ENCODE measurements around the gene FES.
"Not testable (repeated sequence)": the region's sequence is repeated elsewhere in the genome, so short reads cannot be mapped to it uniquely, and the experiment has no call there.

The FES gene

GRCh38 chr15:90883976-90884718 is at the start of gene FES:
Gene FES, plus strand, starts transcription at chr15:90884504. Its CDS starts 542 bp downstream, at chr15:90885046.
- DNase-seq: peak; percentile 49

DNA sequence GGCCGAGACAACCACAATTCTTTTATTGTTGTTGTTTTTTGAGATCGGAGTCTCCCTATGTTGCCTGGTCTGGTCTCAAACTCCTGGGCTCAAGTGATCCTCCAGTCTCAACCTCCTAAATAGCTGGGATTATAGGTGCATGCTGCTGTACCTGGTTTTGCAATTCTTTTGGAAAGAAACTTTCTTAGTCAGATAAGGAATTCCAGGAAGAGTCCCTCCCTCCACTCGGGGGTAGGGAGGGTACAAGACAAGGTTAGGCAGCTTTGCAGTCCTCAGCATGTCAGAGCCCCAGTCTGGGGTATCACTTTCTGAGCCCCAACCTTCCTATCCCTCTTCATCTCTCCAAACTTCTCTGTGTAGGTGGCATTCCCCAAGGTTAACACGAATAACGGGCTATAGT is 49.7 kb upstream of the FES start:
- DNase-seq: no peak

GRCh38 chr15:90836296-90836871 is 47.9 kb upstream of the FES start:
- DNase-seq: no peak

DNA sequence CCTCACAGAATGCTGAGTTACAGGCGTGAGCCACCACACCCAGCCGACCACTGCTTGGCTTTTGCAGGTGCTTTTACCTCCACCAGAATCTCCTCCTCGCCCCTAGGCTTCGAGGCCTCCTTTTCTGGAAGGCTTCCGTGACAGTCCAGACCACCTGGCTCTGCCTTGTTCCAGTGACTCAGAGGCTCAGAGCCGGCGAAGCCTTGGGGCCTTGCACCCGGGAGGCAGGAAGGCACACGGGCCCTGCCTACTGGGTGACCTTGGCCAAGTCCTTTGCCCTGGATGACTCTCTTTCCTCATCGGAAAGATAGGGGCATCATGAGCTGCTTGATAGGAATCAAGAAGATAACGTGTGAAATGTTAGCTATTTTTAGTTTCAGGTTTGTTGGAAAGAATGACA is 47.2 kb upstream of the FES start:
- DNase-seq: peak; percentile 81

DNA sequence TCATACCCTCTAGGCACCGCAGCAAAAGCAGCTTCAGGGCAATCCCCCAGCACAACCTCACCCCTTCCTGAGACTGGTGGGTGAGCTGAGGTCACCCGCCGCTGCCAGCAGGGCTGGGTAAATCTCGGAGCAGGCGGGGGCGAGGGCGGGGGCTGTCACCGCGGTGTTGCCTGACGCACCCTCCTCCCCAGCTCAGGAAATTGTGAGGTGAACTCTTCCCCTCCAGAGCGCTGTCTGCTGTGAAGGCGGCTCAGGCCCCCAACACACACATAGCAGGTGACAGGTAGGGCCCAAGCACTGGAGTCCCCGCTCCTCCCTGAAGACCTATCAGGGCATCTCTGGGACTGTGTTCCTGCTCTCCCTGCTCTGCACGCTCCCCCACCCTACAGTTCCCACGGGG is 46.2 kb upstream of the FES start:
- DNase-seq: peak; percentile 94

DNA sequence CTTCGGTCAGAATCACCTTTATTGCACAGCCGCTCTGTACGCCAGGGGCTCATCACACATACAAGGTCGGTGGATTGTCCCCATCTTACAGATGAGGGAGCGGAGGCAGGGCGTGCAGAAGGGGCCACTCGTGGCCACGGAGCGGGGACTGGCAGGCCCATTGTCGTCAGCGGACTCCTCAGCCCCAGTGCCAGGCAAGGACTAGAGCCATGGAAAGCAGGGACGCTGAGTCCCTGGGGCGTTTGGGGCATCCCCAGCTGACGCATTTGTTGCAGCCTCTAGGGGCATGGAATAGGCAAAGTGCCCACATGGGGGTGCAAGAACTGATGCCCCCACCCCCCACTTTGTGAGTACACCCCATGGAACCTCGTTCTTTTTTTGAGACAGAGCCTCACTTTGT is 45.8 kb upstream of the FES start:
- no peak for DNase-seq

GRCh38 chr15:90839187-90840071 is 44.9 kb upstream of the FES start:
- DNase-seq: no peak

DNA sequence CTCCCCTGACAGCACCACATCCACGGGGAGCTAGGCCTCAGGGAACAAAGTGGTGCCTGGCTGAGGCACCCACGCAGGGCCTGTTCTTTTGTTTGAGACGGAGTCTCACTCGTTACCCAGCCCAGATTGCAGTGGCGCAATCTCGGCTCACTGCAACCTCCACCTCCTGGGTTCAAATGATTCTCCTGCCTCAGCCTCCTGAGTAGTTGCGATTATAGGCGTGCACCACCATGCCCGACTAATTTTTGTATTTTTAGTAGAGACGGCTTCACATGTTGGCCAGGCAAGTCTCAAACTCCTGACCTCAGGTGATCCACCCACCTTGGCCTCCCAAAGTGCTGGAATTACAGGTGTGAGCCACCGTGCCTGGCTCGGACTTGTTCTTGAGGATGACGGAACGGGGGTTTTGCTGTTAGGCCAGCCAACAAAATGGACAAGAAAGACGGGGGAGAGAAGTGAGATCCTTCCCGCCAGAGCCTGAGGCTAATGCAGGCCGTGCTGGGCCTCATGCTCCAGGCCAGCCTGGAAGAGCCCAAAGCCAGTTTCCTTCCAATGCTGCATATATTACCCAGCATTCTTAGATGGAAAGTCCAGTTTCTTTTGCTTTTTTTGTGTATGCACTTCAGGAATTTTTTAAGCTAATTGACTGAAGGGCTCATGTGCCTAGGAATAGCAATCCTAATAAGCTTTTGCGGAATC is 44.0 kb upstream of the FES start:
- no peak for DNase-seq

DNA sequence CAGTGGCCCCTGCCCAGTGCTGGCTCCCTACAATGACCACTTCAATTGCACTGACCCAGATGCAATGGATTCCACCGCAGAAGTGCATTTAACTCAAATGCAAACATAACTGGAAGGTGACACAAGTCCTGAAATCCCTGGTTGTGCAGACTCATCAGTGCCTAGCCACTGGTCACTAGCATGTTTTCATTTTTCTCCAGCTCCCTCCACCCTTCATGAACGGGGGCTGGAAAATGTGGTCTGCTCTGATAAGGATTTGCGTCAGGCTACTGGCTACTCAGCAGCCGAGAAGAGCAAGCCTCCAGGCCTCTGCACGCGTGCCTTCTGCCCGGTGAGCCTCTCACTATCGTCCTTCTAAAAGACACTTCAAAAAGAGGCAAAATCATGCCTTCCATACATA is 43.4 kb upstream of the FES start:
- DNase-seq: no peak

DNA sequence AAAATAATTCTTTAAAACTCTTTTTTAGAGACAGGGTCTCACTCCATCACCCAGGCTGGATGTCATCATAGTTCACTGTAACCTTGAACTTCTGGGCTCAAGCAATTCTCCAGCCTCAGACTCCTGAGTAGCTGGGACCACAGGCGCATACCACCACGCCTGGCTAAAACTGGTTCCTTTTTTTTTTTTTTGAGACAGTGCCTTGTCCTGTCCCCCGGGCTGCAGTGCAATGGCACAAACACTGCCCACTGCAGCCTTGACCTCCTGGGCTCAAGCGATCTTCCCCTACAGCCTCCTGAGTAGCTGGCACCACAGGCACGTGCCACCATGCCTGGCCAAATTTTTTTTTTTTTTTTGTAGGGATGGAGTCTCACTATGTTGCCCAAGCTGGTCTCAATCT is 39.6 kb upstream of the FES start:
- DNase-seq: no peak

- DNase-seq: peak; percentile 82
Observed at GRCh38 chr15:90845201-90845949, 38.9 kb upstream of the FES start.

GRCh38 chr15:90849424-90849823 is 34.9 kb upstream of the FES start:
- not testable (repeated sequence) for DNase-seq

DNA sequence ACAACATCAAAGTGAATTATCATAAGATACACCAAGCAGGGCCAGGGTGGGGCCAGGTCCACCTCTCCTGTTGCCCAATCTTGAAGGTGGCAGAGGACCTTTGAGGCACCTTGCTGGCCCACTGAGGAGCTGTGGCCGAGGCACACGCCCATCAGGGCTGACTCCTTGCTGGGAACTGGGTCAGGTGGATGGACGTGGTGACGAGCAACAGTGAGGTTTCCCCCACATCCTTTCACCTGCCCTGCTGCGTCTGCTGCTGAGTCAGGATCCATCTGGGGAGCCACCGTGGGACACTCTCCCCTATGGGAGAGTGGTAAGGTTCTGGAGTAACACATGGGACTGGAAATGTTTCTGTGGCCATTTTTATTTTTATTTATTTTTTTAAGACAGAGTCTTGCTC is 33.2 kb upstream of the FES start:
- DNase-seq: peak; percentile 73

DNA sequence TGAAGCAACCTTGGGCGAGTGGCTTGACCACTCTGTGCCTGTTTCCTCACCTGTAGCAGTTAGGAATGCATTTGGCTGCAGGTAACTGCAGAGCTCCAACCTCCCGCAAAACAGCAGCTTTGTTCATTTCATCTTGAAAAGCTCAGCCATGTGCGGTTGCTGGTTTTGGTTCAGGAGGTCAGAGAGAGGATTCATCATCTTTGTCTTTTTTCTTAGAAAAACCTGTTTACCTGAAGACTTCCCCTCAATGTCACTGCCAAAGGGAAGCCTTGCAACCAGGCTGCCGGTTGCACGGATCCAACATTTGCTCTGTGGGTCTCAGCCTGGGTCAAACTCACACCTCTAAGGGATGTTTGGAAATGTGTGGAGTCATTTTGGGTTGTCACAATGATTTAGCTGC is 32.4 kb upstream of the FES start:
- no peak for DNase-seq

DNA sequence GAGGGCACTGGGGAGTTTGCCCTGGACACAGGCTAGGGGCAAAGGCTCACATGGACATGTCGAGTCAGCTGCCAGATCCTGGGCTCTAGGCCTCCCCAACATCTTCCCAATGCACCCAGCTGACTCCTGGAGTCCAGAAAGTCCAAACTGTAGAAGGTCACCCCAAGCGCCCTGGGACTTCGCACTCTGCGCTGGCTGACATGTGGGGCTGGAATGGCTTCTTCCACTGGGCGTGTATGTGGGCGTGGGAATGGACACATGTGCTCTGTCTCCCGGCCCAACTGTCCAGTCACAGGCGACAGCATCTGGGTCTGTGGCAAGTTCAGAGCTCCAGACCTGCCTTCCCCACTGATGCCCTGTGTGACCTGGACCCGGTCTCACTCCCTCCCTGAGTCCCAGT is 29.2 kb upstream of the FES start:
- no peak for DNase-seq

- DNase-seq: no peak
Observed at GRCh38 chr15:90857337-90857736, 27.0 kb upstream of the FES start.

DNA sequence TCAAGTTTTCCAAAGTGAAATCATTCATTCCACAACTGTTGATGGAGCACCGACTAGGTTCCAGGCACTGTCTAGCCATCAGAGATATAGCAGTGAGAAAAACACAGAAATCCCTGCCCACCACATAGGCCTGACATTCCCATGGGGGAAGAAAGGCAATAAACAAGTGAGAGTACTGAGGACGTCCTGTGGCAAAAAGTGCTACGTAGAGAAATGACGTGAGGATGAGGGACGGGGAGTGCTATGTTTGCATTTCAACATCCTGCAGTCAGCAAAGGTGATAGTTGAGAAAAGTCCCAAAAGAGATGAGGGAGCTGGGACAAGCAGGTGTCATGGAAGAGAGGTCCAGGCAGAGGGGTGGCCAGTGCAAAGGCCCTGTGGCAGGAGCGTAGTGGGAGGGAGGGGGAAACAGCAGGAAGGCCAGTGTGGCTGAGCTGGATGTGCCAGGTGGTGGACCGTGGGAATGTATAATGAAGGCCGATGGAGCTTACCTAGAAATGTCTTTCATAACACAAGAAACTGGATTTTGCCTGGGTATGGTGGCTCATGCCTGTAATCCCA is 26.3 kb upstream of the FES start:
- no peak for DNase-seq

DNA sequence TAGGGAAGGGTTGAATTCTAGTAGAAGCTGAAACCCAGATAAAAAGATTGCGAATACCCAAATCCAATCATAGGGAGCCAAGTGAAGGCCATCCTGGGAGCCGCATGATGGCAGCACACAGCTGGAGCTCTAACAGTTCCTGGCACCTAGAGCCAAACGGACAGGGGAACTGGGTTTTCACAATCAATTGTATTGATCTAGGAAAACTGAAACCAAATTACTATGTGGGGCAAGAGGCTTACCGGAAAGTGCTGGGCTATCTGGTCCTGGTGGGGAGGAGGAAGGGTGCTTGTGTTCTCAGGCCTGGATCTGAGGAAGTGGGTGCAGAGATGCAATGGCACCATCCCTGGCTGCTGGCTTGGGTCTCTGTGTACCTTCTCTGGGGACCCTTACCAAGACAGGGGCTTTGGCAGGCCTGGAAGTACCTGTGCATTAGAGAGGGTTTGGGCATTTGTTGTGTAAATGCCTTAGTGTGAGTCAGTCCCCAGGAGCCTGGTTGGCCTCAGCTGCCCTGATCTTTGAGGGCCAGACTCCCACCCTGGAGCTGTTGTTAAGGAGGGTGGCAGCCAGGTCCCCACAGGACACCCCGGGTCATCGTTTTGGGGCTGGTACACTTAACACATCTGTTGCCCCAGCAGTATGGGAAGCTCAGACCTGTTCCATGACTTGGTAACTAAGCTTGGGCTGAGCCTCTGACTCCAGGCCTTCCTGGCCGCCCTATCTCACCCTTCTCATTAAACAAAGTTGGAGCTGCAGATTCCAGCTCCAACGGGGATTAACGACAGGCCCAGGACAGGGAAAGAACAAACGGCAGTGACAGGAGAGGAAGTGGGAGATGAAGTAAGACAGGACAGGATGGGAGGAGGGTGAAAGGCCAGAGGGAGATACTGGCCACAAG is 24.8 kb upstream of the FES start:
- DNase-seq: no peak

- no peak for DNase-seq
Observed at GRCh38 chr15:90860450-90860849, 23.9 kb upstream of the FES start.

- no peak for DNase-seq
Observed at GRCh38 chr15:90860942-90861675, 23.2 kb upstream of the FES start.
